HepG2 (cell line): Measurements from ENCODE around the gene GPR158.

ENCODE experiments used
- TCF7 ChIP-seq: sonication (generic); IDR thresholded peaks from 2 replicates; pipeline ENCODE4 v1.6.1; 2016; ENCODE audit warnings: antibody characterized with exemption, low read depth
- ZNF879 ChIP-seq: sonication (generic); formaldehyde crosslinking; IDR thresholded peaks from 2 replicates; pipeline ENCODE4 v1.8.1; 2023; ENCODE audit warnings: missing genetic modification reagents

DNA sequence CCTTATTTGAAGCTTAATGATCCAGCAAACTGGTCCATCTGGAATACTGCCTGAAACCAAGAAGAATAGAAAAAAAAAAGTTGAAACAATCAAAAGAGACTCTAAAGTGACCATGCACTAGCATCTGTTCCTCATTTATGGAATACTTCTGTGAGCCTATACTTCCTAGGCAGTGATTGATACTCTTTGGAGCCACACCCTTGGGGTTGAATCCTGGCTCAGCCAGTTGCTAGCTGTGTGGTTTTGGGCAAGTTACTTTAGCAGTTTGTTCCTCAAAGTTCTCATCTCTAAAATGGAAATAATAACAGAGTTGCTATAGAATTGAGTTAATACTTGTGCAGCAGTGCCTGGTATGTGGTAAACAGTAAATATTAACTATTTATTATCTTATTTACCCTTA lies 208.9 kb downstream of the GPR158 start:
- TF ChIP-seq TCF7, result no peak
- TF ChIP-seq ZNF879 (CRISPR knock-in tag), result no peak
